ENCODE results near the gene EFCAB8.
"Not testable (repeated sequence)": the region's sequence is repeated elsewhere in the genome, so short reads cannot be mapped to it uniquely, and the experiment has no call there.

Gene EFCAB8

DNA sequence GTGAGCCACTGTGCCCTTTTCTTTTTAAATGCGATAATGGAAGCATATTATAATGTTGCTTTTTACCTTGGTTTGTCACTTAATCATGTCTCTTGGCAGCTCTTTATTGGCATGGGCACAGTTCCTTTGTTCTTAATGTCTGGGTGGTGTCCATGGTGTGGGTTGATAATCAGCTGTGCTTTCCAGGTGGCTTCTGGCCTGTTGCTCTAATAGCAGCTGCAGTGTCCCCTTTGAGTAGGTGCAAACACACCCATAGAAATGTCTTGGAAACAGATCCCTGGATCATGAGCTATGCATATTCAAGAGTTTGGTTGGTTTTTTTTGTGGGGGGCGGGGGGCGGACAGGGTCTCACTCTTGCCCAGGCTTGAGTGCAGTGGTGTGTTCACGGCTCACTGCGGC lies 29.9 kb downstream of the EFCAB8 start:
- DNase-seq: peak; percentile 75

DNA sequence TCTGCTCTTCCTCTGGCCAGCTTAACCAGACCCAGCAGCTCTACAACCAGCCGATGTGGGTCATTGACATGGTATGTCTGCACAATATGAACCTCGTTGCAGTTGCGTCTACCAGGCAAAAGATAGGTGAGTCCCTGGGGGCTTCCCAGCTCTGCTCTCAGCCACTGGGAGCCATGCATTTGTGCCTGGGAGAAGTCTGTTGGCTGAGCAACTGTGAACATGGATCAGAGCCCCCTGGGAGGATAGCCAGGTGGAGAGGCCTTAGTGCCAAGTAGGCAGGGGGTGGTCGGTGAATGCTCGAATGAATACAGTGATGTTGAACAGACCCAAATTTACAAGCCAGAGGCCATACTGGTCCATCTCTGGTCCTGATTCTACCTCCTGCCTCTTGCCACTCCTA lies 30.6 kb downstream of the EFCAB8 start:
- no peak for DNase-seq

GRCh38 chr20:32891491-32891890 lies 32.8 kb downstream of the EFCAB8 start:
- DNase-seq: no peak

DNA sequence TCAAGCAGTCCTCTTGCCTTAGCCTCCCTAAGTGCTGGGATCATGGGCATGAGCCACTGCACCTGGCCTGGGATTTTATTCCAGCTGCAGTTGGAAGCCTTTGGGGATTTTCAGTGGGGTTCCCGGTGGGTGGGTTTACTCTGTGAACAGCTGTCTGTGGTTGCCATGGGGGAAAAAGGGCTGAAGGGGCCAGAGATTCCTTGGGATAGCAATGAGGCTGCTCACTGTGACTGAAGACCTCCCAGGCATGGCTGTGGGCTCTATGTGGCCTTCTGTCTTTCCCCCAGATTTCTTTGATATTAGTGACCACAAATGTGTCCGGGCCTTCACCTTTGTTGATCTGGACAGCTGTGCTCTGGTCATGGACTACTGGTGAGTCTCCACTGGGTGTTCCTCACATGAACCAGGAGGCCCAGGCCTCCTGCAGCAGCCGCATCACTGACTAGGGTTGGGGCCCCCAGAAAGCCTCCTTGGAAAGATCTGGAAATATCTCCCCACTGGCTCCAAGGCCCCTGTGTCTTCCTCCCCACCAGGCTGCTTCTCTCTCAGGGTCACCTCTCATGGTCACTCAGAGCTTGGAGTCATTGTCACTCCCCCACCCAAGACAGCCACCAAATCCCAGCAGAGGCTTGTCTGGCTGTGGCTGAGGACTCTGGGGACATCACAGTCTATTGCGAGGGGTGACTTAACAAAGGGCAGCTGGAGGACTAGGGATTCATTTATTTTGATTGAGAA lies 33.4 kb downstream of the EFCAB8 start:
- no peak for DNase-seq

DNA sequence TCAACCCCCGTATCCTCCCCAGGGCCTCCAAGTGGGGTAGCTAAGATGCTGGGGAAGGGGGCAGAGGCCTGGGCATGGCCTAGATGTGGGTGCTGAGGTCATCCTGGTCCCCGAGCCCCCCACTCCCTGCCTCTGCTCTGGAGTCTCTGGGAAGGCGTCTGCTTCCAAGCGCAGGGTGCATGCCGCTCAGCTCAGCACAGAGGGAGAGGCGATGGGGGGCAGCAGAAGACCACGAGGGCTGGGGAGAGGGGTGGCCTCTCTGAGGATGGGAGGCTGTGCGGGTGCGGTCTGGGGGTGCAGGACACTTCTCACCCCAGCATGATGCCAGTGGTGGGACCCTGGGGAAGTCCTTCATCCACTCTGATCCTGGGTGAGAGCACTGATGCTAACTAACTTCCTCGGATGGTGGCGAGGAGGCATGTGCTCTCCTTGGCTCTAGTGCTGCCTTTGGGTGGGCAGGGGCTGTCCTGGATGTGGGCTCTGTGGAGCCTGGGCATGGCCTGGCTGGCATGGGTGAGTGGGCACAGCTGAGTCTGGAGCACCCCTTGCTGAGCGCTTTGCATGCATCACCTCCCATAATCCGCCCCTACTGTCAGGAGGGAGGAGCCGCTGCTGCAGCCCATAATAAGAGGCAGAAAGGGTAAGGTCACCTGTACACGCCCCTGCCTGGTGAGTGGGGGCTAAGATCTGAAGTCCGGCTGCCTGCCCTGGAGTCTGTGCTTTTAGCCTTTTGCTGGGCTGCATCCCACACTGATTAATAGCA lies 34.7 kb downstream of the EFCAB8 start:
- no peak for DNase-seq

GRCh38 chr20:32894026-32894483 lies 35.3 kb downstream of the EFCAB8 start:
- no peak for DNase-seq

DNA sequence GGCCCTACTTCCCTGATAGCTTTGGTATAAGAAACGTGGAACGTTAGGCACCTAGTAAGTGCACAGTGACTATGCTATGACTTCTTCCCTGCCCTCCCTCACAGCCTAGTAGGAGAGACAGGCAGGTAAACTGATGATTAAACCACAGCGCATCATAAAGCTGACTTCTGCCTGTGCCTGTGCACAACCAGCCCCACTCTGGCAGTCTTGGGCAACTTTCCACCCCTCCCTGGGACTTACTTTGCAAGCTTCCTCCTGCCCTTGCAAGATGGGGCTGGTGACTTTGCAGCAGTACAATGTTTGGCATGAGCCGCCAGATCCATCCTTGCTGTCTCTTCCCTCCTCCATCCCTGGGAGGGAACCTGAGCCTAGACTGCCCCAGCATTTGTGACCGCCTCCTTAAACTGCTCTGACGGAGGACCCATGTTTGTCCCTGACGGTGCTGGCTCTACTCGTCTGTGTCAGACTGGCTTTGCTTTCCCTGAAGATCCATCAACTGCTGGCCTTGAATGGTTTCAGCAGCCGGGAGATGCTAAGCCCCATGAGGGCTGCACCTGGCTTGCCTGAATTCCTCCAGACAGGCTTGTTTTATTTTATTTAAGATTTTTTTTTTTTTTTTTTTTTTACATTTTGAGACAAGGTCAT lies 36.1 kb downstream of the EFCAB8 start:
- DNase-seq: no peak

- no peak for DNase-seq
Measured at GRCh38 chr20:32896521-32897280, 38.0 kb downstream of the EFCAB8 start.

- no peak for DNase-seq
Measured at GRCh38 chr20:32898729-32899128, 40.0 kb downstream of the EFCAB8 start.

GRCh38 chr20:32902456-32903420 lies 44.0 kb downstream of the EFCAB8 start:
- peak; percentile 45 for DNase-seq

- no peak for DNase-seq
Measured at GRCh38 chr20:32903666-32904175, 45.0 kb downstream of the EFCAB8 start.

- not testable (repeated sequence) for DNase-seq
Measured at GRCh38 chr20:32904678-32905077, 46.0 kb downstream of the EFCAB8 start.

DNA sequence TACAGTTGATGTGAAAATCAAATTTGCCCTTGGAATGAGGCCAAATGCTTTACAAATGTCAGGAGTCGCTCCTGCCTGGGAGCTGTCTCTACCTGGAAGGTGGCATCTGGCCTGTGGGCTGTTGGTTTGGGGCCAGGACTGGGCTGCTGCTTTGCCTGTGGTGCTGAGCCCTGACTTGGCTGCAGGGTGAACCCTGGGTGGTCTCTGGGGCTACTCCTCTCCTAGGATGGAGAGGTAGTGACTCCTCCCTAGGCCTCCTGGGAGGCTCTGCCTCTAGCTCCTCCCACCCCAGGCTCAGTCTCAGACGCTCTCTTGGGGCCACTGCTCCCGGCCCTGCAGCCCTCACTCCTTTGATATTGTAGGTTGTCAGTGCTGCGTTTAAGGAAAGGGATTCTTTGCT lies 47.5 kb downstream of the EFCAB8 start:
- no peak for DNase-seq

DNA sequence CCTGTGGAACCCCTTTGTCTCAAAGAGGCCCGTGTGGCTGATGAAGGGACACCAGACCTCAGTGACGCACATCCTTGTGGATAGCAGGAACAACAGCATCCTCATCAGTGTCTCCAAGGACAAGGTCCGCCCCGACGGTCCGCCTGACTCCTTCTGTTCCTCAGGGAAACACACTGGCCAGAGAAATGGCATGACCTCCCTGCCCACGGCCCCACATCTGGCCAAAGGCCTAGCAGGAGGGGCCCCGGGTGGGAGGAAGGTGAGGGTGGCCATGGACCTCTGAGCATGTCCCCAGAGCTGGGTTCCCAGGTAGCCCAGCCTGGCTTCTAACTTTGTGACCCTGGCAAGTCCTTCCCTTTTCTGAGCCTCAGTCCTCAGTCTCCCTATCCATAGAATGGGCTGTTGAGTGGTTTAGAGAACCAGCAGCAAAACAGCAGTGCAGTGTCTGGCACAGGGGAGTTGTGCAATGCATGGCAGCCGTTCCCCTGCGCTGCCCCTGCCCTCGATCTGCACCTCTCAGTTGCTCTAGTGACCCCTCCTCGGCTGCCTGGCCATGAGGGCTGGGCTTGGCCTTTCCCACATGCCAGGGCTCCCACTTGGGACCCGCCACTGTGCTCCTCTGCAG lies 48.3 kb downstream of the EFCAB8 start:
- no peak for DNase-seq

- DNase-seq: no peak
Measured at GRCh38 chr20:32907886-32908285, 49.2 kb downstream of the EFCAB8 start.

DNA sequence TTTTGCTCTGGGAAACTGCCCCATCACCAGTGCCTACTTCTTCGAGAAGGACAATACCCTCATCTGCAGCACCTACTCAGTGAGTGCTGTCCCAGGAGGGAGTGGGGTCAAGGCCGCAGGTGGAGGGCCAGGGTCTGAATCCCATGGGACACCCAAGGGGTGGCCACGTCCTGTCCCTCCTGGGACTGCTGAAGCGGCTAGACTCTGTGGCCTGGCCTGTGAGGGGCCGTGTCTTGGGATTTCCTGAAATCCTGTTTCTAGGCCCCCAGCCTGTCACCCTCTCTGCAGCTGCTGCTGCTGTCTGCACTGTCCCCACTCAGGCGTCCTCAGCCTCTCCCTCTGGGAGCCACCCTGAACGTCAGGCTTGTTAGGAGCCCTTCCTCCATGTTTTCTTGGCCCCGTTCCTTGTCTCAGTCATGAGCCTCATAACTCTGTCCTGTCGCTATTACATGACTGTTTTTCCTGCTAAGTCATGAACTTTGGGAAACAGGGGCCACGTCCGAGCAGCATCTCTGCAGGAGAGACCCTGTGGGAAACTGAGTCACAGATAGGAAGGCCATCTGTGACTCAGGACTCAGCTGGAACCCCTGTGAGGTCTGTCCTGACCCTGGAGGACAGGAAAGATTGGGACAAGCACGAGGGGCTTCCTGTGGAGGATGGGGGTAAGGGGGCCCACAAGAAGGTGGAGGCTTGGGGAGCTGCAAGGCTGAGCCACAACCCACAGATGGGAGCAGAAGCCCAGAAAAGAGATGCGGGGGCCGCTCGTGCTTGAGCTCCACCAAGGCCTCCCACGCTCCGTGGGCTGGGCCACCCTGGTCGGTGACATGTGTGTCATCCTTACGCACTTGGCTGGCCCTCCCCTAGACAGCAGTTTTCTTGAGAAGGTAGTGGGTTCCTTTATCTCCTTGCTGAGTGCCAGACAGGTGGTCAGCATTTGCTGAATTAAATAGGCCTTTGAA lies 49.9 kb downstream of the EFCAB8 start:
- DNase-seq: no peak

DNA sequence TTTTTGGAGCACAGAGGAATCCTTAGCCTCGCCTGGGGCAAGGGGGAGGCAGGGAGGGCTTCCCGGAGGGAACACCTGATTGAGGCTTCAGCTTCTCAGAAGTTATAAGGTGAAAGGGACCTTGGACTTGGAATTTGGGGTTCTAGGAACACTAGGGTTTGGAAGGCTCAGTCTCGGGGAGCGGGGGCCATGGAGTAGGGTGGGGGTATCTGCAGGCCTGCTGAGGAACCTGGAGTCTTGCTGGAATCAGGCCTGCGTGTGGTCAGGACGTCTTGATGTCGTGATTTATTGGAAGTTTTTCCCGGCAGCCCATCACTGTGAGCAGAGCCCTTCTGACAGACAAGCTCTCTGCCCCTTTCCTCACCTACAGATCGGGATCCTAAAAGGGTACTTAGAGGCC lies 50.7 kb downstream of the EFCAB8 start:
- no peak for DNase-seq

DNA sequence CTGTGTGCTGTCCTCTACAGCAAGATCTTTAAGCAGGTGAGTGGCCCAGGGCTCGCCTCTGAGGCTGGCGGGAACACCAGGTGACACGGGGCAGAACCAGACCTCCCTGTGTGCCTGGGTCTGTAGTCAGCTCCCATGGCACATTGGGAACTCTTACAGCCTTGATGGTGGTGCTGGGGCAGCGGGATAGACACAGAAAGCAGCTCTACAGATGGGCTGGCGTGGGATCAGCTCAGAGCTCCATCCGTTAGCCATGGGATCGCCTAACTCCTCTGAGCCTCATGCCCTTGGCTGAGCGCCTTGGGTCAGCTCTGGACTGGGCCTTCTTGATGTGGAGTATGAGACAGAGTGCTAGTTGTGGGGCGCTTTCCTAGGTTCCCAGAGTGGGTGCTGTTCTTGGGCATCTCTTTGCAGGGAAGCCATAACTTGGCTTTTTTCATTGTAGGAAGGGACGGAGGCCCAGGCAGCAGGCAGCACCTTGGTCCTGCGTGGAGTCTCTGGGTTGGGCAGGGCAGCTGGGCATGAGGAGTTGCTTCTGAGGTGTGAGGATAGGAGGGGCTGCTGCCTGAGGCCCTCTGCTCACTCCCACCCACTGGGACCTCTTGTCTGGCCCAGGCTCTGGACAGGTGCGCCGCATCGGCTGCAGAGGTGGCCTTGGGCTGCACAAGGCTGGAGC lies 51.3 kb downstream of the EFCAB8 start:
- DNase-seq: no peak

GRCh38 chr20:32911355-32911754 lies 52.6 kb downstream of the EFCAB8 start:
- DNase-seq: no peak
